Activated CD4-positive, alpha-beta T cell treated with anti-CD3 and anti-CD28 coated beads for 4 hours (primary cell): ENCODE results near the gene RGS6.
A peak's percentile ranks its signal among the peaks of the same experiment; 100 is the strongest.
"Not testable (repeated sequence)": the region's sequence is repeated elsewhere in the genome, so short reads cannot be mapped to it uniquely, and the experiment has no call there.

Experiments used
- DNase-seq, 2 donors: peaks; one replicate each; pipeline ENCODE4 v3.0.0-alpha.2; 2020

Gene RGS6

DNA sequence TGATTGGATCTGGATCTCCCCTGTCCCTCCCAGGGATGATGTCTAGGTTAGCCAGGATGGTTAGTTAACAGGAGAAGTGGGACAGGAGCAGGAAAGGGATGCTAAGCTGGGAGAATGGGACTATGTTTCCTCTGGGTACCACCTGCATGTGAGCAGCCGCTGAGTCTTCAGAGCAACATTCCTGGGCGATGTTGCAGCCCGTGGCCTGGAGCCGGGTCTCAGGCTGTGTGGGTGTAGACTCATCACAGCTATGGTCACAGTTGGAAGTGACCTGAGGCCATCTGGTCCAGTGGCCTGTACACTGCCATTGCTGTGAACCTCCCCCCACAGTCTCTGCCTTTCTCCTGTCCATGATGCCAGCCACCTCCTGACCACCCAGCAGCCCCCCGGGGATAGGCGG is 539.1 kb downstream of the RGS6 start:
- DNase-seq: no peak

DNA sequence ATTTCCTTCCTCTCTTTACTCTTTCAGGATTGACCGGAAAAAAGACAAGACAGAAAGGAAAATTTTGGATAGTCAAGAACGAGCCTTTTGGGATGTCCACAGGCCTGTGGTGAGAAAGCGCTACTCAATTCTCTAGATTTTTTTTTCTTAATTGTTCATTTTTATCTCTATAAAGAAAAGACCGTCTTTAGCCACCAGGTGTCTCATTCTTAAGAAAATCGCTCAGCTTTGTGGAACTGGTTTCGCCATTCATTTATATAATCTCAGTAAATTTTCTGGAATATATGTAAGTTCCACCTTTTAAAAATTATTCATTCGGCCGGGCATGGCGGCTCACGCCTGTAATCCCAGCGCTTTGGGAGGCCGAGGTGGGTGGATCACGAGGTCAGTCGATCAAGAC is 540.6 kb downstream of the RGS6 start:
- no peak for DNase-seq

DNA sequence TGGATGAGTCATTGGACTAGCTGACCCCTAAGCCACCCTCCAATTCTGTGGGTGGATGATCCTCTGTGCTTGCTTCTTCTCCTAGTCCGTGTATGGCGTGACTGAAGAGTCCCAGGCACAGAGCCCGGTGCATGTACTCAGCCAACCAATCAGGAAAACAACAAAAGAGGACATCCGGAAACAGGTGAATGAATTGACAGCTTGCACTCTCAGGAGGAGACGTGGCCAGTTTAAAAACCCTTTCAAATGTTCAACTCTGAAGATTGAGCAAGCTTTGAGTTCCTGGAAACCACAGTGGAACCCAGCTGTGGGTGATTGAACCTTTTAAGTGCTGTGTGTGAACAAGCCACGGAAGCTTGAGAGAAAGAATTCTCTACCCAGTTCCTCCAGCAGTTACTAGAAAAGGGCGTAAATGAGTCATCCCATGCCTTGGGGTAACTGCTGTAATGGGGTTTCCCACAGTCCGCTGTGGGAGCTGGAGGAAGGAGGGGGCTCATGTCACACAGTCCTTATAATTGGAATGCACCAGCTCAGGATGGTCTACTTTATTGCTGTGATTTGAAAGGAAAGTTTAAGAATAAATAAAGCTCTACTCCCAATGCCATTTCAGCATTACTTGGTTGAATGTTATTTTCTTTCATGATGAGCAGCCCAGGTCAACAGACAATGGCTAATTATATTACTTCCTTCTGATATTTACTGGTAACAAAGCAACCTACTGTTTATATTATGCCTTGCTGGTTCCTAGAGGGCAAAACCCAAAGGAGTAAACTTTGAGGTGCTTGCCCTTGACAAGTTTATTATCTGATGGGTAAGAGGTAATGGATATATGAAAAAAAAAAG is 544.6 kb downstream of the RGS6 start:
- DNase-seq: peak; percentile 64

DNA sequence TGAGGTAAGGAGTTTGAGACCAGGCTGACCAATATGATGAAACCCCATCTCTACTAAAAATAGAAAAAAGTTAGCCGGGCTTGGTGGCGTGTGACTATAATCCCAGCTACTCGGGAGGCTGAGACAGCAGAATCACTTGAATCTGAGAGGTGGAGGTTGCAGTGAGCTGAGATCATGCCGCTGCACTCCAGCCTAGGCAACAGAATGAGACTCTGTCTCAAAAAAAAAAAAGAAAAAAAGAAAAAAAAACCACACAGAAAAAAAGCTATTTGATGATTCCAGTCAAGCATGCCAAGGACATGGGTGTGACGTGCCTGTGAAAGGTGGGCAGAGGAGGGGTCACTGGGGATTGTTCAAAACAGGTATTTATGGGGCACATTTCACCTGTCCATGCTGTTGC is 545.3 kb downstream of the RGS6 start:
- DNase-seq: not testable (repeated sequence)

DNA sequence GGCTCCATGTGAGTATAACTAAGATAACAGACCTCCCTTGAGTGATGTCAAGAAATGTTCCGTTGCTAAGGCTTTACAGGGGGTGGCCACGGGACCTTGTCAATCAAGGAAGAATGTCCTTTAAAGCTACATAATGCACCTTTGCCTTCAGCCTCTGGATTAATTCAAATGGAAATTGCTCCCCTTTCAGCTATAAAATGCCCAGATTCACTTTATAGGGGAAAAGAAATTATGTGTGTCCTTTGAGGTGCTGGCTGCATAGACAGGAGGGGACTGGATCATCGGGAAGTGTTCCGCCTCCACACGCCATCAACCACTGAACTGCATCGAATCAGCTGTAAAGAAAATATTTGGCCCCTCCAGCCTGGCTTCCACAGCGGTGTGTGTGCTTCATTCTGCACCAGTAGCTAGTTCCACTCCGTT is 546.3 kb downstream of the RGS6 start:
- no peak for DNase-seq

DNA sequence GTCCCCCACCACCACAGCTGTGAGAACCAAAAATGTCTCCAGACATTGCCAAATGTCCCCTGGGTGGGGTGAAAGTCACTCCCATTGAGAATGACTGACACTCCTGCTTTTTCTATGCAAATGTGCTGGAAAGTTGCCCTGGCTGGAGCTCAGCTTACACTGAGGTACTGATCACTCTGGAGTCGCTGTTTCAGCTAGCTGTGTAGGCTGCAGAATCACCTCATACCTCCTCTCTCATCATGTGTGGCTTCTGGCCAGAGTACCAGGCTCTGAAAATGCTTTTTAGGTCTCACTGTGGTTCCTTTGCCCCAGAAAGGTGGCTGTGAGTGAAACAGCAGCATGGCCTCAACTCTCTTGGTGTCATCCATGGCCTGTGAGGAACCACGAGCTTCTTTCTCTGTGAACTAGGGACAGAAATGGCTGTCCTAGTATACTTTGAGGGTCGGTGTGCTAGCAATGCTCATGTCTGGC is 547.3 kb downstream of the RGS6 start:
- no peak for DNase-seq

DNA sequence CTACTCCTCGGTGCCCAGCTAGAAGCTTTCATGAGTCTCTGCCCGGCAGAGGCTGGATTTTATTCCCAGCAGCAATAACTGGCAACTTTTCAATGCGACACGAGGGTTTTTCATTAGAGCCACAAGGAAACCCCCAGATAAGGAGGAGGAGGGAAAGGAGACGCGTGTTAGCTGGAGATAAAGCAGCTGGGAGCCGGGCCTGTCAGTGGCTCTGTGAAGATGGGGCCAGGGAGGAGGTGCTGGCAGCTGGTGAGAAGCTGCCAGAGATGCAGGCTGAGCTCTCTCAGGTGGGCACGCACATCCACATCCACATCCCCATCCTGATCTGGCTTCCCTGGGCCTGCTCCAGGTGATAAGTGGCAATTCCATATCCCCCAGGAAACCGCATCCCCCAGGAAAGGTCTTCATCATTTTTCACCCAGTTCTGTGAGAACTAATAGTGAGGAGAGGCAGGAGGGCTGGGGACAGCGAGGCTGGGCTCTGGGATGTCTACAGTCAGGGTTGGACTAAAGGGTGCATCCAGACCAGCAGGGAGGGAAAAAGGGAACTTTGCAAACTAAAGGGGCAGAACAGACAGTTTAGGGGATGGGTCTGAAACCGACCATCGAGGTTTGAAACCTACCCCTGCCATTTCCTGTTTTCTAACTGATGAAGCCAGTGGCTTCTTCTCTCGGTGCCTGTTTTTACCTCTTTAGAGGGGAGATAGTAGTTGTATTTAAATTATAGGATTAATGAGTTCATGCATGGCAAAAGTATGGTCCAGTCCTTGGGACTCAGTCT is 548.4 kb downstream of the RGS6 start:
- DNase-seq: no peak

DNA sequence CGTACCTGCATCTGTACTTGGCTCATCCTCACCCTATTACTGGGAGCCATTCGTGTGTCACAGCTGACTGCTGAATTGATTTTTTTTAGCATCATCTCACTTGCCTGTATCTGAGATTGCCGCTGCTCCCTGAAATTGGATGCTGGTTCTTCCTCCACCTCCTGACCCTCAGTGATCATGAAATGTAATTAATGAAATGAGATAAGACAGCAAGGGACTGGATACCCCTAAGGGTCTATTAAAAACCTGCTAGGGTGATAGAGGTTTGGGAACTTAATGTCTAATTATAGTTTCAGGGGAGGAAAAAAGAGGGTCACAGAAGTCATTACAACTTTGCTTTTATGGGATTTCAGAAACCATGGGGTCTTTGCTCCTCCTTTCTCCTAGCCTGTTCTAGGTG is 551.1 kb downstream of the RGS6 start:
- no peak for DNase-seq

DNA sequence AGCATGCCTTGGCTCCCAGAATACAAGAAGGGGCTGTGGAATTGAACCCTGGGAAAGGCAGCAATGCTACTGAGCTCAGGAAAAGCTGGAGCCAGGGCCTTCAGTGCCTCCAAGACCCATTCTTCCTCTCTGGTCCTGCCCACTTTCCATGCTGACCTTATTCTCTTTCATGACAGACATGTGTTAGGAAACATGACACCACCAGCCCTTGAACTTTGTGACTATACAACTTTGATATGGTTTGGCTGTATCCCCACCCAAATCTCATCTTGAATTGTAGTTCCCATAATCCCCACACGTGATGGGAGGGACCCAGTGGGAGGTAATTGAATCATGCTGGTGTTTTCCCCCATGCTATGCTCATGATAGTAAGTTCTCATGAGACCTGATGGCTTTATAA is 553.5 kb downstream of the RGS6 start:
- no peak for DNase-seq

DNA sequence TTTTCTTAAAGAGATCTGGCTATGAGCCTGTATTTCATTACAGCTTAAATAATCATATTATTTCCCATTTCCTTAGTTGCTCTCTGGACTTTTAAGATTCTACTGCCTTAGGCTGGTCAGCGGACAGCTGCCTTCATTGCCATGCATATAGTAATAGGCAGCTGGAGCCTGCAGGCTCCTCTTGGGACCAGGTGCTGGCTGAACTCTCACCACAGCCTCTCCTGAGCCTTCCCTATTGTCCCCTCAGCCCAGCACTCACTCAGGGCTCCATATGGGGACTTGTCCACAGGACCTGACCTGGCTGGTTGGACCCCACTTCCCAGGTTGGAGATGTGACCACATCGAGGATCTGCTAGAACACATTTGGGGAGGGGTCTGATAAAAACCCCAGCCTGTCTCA is 556.3 kb downstream of the RGS6 start:
- no peak for DNase-seq

DNA sequence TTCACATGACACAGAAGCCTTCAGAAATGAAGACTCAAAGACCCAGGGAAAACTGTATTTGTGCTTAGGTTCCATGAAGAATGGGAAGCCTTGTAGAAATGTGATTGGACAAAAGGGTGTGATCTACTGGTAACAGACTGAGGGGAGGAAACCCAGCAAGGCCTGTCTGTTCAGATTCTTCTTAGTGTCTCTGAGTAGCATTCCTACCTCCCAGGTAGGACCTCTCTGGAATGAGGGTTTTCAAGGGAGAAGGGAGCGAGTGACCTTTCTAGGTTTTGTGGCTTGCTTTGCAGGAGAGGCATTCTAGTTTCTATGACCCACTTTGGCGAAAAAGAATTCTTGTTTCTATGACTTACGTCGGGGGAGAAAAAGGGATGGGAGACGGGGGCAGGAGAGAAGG is 560.0 kb downstream of the RGS6 start:
- no peak for DNase-seq

DNA sequence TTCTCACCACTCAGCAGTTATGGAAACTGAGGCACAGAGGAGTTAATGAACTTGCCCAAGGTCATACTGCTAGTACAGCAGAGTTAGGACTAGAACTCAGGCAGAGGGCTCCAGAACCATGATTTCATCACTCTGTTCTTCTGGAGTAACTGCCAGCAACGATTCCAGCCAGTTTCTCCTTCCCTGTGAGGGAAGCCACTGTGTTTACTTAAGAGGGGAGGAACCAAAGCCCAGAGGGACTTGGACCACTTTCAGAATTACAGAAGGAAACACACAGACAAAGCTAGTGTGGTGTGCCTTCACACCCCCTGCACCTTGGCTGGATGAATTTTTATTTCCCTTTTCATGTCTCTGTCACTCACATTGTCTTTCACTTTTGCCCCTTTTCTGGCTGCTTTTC is 563.4 kb downstream of the RGS6 start:
- no peak for DNase-seq

DNA sequence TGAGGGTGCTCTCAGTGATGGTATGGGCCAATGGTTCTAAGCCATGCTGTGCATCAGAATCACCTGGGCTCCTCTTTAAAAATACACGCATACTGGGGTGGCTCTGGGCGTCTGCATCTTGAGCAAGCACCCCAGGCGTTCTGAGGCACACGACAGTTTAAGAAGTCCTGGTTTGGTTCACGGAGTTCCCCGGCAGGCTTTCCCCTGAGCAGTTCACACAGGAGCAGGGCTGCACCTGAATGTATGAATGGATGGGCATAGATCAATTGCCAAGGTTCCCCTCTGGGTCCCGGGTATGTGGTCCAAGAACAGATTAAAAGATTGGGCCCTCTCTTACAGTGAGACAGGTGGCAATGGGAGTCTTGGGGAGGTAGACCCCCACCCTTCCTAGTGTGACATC is 566.4 kb downstream of the RGS6 start:
- no peak for DNase-seq

DNA sequence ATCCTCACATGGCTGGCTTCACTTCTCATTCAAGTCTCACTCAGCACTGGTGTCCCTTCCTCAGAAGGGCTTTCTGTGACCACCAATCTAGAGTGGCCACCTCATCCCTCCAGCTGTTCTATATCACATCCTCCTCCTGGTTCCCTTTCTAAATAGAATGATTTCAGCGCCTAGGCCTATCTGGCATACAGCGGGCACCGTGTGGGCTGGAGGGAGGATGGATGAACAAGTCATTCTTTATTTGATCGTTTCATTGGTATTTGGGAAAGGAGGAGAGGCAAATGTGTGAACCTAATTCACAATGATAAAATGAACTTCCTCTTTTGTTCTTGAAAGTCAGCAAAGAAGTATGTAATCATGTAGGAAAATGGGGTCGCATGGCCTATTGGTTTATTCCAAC is 567.5 kb downstream of the RGS6 start:
- no peak for DNase-seq

DNA sequence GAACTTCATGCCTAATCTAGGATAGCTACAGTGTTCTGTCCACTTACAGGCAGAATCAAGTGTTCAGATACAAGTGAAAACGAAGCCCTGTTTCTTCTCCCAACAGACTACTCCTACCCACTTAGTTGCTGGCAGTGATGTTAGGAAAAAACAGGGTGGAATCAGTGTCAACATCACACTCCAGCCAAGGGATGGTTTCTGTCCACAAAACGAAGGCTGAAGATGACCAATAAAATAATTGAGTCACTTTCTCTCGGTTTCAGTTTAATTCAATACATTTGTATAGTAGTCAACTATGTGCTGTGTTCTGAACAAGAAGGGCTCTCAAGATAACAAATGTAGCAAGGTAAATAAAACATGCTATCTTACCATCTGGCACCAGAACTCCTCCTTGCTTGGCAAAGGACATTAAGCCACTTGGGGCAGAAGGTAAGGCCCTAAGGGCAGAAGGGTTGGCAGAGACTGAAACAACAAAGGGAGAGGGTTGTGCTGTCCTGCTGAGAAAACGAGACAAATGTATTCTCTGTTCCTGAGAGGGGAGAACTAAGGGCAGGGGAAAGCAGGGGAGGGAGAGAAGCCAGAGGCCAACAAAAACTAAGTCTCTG is 568.1 kb downstream of the RGS6 start:
- no peak for DNase-seq

DNA sequence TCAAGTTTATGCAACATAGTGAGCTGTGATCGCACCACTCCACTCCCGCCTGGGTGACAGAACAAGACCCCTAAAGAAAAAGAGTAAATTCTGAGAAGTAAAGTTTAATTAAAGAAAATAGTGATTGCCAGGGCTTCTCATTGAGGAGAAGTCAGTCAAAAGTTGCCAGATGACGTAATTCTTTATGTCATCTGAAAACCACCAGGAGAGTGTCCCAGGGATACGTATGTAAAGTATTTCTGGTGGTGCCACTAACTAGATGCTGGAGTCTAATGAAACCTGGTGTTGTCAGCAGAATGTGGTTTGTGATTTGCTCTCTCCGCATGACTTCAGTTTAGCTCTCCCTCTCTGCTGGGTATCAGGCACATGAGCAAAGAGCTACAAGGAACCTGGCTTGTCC is 569.2 kb downstream of the RGS6 start:
- no peak for DNase-seq

DNA sequence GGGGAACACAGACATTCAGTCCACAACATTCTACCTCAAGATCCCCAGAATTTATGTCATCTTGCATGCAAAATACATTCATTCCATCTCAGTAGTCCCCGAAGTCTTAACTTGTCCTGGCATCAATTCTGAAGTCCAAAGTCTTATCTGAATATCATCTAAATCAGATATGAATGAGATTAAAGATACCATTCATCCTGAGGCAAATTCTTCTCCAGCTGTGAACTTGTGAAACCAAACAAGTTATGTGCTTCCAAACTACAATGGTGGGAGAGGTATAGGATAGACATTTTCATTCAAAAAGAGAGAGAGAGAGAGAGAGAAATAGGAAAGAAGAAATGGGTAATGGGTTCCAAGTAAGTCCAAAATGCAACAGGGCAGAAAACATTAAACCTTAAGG is 571.0 kb downstream of the RGS6 start:
- no peak for DNase-seq

DNA sequence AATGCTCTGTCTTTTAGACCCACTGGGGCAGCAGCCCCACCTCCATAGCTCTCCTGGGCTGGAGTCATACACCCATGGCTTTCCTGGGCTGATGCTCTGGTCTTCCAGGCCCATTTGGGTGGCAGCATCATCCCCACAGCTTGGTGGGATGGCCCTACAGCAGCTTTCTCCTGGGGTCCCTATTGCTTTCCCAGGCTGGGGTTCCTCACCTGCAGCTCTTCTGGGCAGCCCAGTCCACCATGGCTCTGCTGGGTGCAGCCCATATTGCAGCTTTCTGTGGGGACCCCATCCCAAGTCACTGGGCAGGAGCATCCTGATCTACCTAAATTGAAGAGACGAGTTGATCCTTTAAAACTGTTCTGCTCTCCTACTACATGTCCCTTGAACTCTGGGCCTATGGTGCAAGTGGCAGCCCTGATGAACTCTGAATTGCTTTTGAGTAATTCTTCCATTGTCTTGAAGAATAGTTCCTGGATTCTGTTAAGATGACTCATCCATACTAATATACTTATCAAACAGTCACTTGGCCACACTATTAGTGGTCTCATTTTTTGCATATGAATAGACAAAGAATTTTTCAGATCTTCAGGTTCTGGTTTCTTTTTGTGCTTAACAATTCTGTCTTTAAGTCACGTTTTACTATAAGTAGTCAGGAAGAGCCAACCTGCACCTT is 571.6 kb downstream of the RGS6 start:
- no peak for DNase-seq

DNA sequence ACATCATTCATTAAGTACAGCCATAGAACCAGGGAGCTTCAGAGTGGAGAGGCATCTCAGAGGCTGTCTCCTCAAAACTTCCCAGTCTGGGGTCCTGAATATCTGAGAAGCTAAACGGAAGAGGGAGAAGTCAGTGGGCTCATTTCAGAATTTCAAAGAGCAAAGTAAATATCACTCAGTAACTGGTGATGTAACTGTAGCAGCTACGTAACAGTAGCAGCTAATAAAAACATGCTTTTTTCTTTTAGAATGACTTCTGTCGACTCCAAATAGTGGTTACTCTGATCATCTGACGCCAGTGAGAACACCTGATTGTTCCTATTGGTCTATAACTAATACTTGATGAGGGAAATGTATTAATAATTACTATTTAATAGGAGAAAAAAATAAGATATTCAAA is 578.3 kb downstream of the RGS6 start:
- no peak for DNase-seq

DNA sequence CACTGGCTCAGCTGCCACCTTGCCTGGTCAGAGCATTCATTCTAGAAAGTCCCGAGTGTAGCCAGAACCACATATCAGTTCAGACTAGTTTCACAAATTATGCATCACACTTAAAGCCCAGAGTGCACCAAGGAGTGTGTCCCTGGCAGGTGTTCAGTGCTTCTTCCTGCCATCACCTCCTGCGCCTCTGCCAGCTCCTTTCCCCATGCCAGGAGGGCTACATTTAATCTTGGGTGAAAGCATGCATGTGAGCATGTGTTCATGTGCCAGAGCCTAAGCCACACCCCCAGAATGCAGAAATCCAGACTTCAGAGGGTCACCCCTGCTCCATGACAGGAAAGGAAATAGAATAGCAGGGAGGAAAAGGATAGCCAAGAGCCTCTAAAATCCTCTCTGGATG is 580.1 kb downstream of the RGS6 start:
- no peak for DNase-seq

DNA sequence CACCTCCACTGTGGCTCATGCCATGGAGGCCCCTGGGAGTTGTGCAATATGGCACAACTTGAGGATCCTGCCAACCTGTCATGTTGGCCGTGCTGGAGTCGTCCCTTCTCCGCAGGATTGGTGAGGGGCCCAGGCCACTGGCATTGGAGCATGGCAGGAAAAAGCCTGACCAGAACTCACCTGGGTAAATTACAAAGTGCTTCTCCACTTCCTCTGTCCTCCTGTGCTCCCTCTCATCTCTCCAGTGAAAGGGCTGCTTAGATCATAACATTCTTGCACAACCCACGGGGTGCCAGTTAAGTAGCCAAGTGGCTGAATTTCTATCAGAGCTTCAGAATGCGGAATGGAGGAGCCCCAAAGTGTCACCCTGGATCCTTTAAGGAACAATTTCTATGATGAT is 580.7 kb downstream of the RGS6 start:
- no peak for DNase-seq

DNA sequence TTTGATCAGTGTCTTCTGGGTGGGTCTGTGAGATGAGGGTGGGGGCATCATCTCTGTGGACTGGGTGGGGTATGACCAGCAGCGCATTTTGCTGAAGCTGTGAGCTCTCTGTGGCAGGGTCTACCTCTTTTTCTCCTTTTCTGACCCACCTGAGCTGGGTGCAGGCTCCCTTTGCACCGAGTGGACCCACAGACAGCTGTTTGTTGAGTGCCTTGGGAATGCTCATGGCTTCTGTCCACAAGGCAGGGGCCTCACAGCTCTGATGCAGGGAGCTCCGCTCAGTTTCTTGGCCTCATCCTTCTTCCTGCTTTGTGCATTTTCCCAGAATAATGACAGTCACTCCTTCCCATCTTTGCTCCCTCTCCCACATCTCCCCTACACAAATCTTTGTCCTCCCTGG is 581.1 kb downstream of the RGS6 start:
- DNase-seq: no peak

DNA sequence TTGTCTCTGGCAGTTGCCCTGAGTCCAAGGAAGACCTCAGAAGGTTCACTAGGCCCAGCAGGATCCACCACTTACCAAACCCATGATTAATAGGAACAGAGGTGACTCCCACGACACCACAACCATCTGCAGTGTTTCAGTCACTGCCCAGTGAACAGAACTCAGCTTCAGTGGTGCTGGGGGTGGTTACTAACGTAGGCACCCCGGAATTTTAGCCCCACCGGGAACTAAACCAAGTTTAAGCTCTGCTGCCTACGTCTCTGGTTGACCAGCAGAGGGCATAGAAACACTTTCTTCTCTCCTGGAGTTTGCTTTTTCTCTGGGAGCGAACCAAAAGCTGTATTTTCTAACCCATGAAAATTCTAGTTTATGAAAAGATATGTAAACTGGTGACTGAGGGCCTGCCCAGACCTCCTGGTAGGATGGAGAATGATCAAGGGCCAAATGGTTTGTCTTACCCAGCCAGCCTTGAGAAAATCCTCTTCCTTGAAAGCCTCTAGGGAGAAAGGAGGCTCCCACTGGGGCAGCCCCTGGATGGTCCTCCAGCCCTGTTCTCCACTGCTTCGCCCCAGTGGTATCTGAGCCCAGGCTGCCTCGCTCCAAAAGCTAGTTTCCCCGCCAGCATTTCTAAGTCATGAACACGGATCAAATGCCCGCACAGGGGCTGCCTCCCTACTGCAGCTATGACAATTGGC is 581.9 kb downstream of the RGS6 start:
- no peak for DNase-seq
